CD4-positive, alpha-beta T cell treated with Interferon gamma for 1 hour (primary cell): Measurements from ENCODE around the gene PIGZ.

Source experiments
- DNase-seq: peaks from one replicate; pipeline ENCODE4 v3.0.0-alpha.2; 2020

Gene PIGZ

GRCh38 chr3:196968233-196969133 lies at the start of gene PIGZ:
Gene PIGZ, minus strand, starts transcription at chr3:196968833. Its CDS starts 16,802 bp downstream, at chr3:196952031.
- peak; percentile 4 for DNase-seq

- no peak for DNase-seq
These were observed 48.4 kb upstream of the PIGZ start for GRCh38 chr3:197017003-197017402.

GRCh38 chr3:197015790-197016736 lies 47.4 kb upstream of the PIGZ start:
- no peak for DNase-seq

GRCh38 chr3:197014942-197015575 lies 46.4 kb upstream of the PIGZ start:
- DNase-seq = no peak

- DNase-seq = no peak
These were observed 45.4 kb upstream of the PIGZ start for GRCh38 chr3:197014024-197014423.

GRCh38 chr3:197012540-197012883 lies 43.9 kb upstream of the PIGZ start:
- DNase-seq = no peak

GRCh38 chr3:197011780-197012539 lies 43.3 kb upstream of the PIGZ start:
- no peak for DNase-seq

- DNase-seq = no peak
These were observed 42.1 kb upstream of the PIGZ start for GRCh38 chr3:197010556-197011351.

GRCh38 chr3:197009532-197010019 lies 40.9 kb upstream of the PIGZ start:
- no peak for DNase-seq

- no peak for DNase-seq
These were observed 40.0 kb upstream of the PIGZ start for GRCh38 chr3:197008436-197009209.

- no peak for DNase-seq
These were observed 39.3 kb upstream of the PIGZ start for GRCh38 chr3:197007953-197008352.

GRCh38 chr3:197007296-197007940 lies 38.8 kb upstream of the PIGZ start:
- DNase-seq = no peak

- DNase-seq = no peak
These were observed 38.2 kb upstream of the PIGZ start for GRCh38 chr3:197006860-197007259.

GRCh38 chr3:197006446-197006845 lies 37.8 kb upstream of the PIGZ start:
- no peak for DNase-seq

- DNase-seq = no peak
These were observed 35.1 kb upstream of the PIGZ start for GRCh38 chr3:197003461-197004385.

GRCh38 chr3:197002701-197003454 lies 34.2 kb upstream of the PIGZ start:
- peak; percentile 77 for DNase-seq

GRCh38 chr3:197001972-197002700 lies 33.5 kb upstream of the PIGZ start:
- DNase-seq = no peak
